Subcutaneous abdominal adipose tissue (tissue), 5 donors: ENCODE measurements around the gene OST4.
A peak's percentile ranks its signal among the peaks of the same experiment; 100 is the strongest.
"Not testable (repeated sequence)": the region's sequence is repeated elsewhere in the genome, so short reads cannot be mapped to it uniquely, and the experiment has no call there.

Experiments used
- H3K27ac ChIP-seq: one replicate; pipeline ENCODE4 v1.7.0; 2013; ENCODE audit warnings: low read depth, mild to moderate bottlenecking, inconsistent platforms, low read length, moderate library complexity
- H3K27me3 ChIP-seq, 5 donors: one replicate each; pipeline ENCODE4 v1.7.0; 2013; ENCODE audit warnings: low read length in 5 of 5, inconsistent platforms in 1 of 5; ENCODE audit not compliant: control insufficient read depth in 5 of 5, insufficient read depth in 4 of 5
- H3K36me3 ChIP-seq, 5 donors: one replicate each; pipeline ENCODE4 v1.7.0; 2013; ENCODE audit warnings: low read length in 5 of 5; ENCODE audit not compliant: control insufficient read depth in 5 of 5, insufficient read depth in 5 of 5
- H3K4me1 ChIP-seq, 5 donors: one replicate each; pipeline ENCODE4 v1.7.0; 2013; ENCODE audit warnings: low read length in 5 of 5, mild to moderate bottlenecking in 3 of 5, moderate library complexity in 1 of 5; ENCODE audit not compliant: control insufficient read depth in 5 of 5, insufficient read depth in 5 of 5
- H3K4me3 ChIP-seq, 5 donors: one replicate each; pipeline ENCODE4 v1.7.0; 2013; ENCODE audit warnings: low read length in 5 of 5, low read depth in 1 of 5
- H3K9ac ChIP-seq, 5 donors: one replicate each; pipeline ENCODE4 v1.7.0; 2013; ENCODE audit warnings: low read length in 5 of 5, mild to moderate bottlenecking in 4 of 5, moderate library complexity in 3 of 5
- H3K9me3 ChIP-seq, 5 donors: one replicate each; pipeline ENCODE4 v1.7.0; 2013; ENCODE audit warnings: low read length in 5 of 5; ENCODE audit not compliant: control insufficient read depth in 5 of 5
- donor health status: healthy.
- donor health status: healthy.
- donor health status: healthy.
- donor health status: healthy.
- donor health status: healthy.

Gene OST4

GRCh38 chr2:27071277-27071989 lies at the start of gene OST4:
Gene OST4 (minus strand): TSS chr2:27071654.
- Histone ChIP-seq H3K9ac (peak within 1 kb of the TSS; percentile 86 to 97 (median 93)), H3K27ac (peak within 1 kb of the TSS; percentile 90), H3K4me3 (peak within 1 kb of the TSS; percentile 89 to 99 (median 96)), H3K27me3 (no peaks in the 10 kb centered on the region), H3K9me3 (no peaks in the 10 kb centered on the region), H3K36me3 (peaks cover 5 to 26% (median 24%) of the 10 kb centered on the region in 5 donors), H3K4me1 (peaks cover 5 to 64% (median 44%) of the 10 kb centered on the region in 5 donors)

- H3K36me3 ChIP-seq, H3K27ac ChIP-seq, H3K9me3 ChIP-seq, H3K9ac ChIP-seq: not testable (repeated sequence)
- Histone ChIP-seq H3K4me1 (peaks cover 4 to 31% (median 29%) of the 10 kb centered on the region in 5 donors), H3K27me3 (peaks cover 0 to 16% (median 9%) of the 10 kb centered on the region in 5 donors), H3K4me3 (peak overlapping the region; percentile 58 to 72 (median 62))
Measured at GRCh38 chr2:27119330-27119670, 47.8 kb upstream of the OST4 start.

DNA sequence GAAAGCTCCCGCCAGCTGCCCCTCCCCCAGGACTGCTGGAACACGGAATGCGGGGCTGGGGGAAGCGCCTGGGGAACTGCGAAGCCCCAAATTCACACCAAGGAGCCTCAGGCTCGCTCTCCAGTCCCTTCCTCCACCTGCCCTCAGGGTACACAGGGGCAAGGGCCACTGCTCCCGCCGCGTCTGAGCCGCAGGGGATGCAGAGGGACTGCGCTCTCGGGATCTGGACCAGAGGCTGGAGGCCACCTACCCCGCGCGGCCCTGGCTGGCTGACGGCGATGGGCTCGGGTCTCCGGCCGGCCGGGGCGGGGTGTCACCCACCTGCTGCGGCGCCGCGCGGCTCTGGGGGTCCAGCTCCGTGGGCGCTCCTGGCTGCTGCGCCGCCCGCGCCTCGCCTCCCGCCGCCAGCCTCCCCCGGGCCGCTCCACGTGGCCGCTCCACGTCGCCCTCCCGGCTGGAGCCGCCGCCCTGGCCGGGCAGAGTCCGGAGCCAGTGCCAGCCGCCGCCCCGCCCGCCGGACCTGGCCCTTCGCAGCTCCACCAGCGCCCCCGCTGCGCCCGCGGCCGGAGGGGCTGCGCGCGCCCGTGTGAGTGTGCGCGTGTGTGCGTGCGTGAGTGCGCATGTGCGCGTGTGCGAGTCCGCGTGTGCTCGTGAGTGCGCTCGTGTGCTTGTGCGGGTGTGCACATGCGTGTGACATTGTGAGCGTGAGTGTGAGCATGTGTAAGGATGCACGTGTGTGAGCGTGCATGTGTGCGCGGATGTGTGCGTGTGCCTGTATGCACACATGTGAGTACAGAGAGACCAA lies 47.3 kb upstream of the OST4 start, which contains the start of gene CGREF1:
Gene CGREF1, minus strand, starts transcription at position 604 of the 805 bp plus-strand sequence. CDS start 14,762 bp downstream, outside the sequence.
- H3K4me3 ChIP-seq: peak within 1 kb of the TSS; percentile 58 to 72 (median 62)
- no peaks in the 10 kb centered on the region for H3K36me3 ChIP-seq
- peaks cover 4 to 25% (median 24%) of the 10 kb centered on the region in 5 donors for H3K4me1 ChIP-seq
- peaks cover 0 to 16% (median 9%) of the 10 kb centered on the region in 5 donors for H3K27me3 ChIP-seq
- H3K9ac ChIP-seq: peak within 1 kb of the TSS in 2 of 5 donors; percentile 11 to 44
- no peak within 1 kb of the TSS for H3K27ac ChIP-seq
- no peaks in the 10 kb centered on the region for H3K9me3 ChIP-seq

GRCh38 chr2:27117995-27118524 lies 46.6 kb upstream of the OST4 start:
- peak overlapping the region in 2 of 5 donors; percentile 11 to 44 for H3K9ac ChIP-seq
- H3K27ac ChIP-seq: no peak overlapping the region
- peaks cover 2 to 19% (median 17%) of the 10 kb centered on the region in 5 donors for H3K4me1 ChIP-seq
- peak overlapping the region in 4 of 5 donors; percentile 58 to 72 (median 62) for H3K4me3 ChIP-seq
- H3K9me3 ChIP-seq: no peaks in the 10 kb centered on the region
- peaks cover 0 to 16% (median 9%) of the 10 kb centered on the region in 5 donors for H3K27me3 ChIP-seq
- H3K36me3 ChIP-seq: no peaks in the 10 kb centered on the region

DNA sequence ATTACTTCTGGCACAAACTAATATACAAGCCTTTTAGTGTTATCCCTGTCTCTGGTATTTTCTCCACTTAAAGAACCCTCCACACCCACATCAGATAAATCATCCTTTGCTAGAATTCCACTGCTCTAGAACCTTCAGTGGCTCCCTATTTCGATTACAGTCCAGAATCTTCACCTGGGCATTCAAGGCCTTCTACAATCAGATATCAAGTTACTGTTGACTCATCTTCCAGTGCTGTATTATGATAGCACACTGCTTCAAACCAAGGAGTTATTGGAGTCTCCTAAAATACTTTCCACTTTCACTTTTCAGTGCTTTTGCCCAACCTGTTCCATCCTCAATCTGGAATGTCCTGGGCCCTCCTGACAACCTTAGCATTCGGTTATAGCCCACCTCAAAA lies 44.1 kb upstream of the OST4 start:
- H3K9ac ChIP-seq: no peak overlapping the region
- no peaks in the 10 kb centered on the region for H3K9me3 ChIP-seq
- H3K36me3 ChIP-seq: no peaks in the 10 kb centered on the region
- peaks cover 0 to 16% (median 9%) of the 10 kb centered on the region in 5 donors for H3K27me3 ChIP-seq
- peaks cover 2 to 15% (median 13%) of the 10 kb centered on the region in 5 donors for H3K4me1 ChIP-seq
- H3K27ac ChIP-seq: no peak overlapping the region
- H3K4me3 ChIP-seq: no peak overlapping the region

DNA sequence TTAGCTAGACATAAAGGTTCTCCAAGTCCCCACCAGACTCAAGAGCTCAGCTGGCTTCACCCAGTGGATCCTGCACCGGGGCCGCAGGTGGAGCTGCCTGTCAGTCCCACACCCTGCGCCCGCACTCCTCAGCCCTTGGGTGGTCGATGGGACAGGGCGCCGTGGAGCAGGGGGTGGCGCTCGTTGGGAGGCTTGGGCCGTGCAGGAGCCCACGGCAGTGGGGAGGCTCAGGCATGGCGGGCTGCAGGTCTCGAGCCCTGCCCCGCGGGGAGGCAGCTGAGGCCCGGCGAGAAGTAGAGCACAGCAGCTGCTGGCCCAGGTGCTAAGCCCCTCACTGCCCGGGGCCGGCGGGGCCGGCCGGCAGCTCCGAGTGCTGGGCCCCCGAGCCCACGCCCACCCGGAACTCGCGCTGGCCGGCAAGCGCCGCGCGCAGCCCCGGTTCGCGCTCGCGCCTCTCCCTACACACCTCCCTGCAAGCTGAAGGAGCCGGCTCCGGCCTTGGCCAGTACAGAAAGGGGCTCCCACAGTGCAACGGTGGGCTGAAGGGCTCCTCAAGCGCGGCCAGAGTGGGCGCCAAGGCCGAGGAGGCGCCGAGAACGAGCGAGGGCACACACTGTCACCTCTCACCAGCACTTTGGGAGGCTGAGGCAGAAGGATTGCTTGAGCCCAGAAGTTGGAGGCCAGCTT lies 40.1 kb upstream of the OST4 start:
- not testable (repeated sequence) for H3K27me3 ChIP-seq, H3K9ac ChIP-seq, H3K9me3 ChIP-seq, H3K4me1 ChIP-seq, H3K4me3 ChIP-seq, H3K27ac ChIP-seq, H3K36me3 ChIP-seq

GRCh38 chr2:27110603-27111352 lies 39.3 kb upstream of the OST4 start:
- H3K9ac ChIP-seq, H3K4me1 ChIP-seq, H3K27me3 ChIP-seq, H3K4me3 ChIP-seq, H3K9me3 ChIP-seq, H3K36me3 ChIP-seq, H3K27ac ChIP-seq: not testable (repeated sequence)

GRCh38 chr2:27109083-27109482 lies 37.6 kb upstream of the OST4 start:
- H3K4me1 ChIP-seq: no peaks in the 10 kb centered on the region
- H3K27ac ChIP-seq: no peak overlapping the region
- H3K9ac ChIP-seq: no peak overlapping the region
- peaks cover 0 to 5% (median 0%) of the 10 kb centered on the region in 5 donors for H3K27me3 ChIP-seq
- H3K4me3 ChIP-seq: no peak overlapping the region
- H3K9me3 ChIP-seq: no peaks in the 10 kb centered on the region
- H3K36me3 ChIP-seq: no peaks in the 10 kb centered on the region

DNA sequence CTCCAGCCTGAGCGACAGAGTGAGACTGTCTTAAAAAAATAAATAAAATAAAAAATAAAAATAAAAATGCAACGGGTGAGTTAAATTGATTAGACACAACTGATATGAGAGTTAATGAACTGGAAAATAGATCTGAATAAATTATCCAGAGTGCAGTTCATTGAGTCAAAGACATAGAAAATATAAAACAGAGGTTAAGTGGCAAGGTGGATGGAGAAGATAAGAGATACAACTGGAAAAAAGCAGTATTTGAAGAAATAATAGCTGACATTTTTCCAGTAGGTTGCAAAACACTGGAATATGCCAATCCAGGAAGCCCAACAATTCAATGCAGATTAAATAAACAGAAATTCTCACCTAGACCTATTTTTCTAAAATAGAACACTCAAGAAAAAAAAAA lies 36.8 kb upstream of the OST4 start:
- no peak overlapping the region for H3K27ac ChIP-seq
- no peaks in the 10 kb centered on the region for H3K9me3 ChIP-seq
- H3K36me3 ChIP-seq: no peaks in the 10 kb centered on the region
- no peak overlapping the region for H3K4me3 ChIP-seq
- peaks cover 0 to 7% (median 0%) of the 10 kb centered on the region in 5 donors for H3K27me3 ChIP-seq
- H3K9ac ChIP-seq: no peak overlapping the region
- H3K4me1 ChIP-seq: no peaks in the 10 kb centered on the region
